Stimulated activated CD4-positive, alpha-beta T cell treated with anti-CD3 and anti-CD28 coated beads, Interleukin-12 subunit alpha, Interleukin-12 subunit beta, amount 100 ng/mL, for 4 hours (primary cell): Measurements from ENCODE around the gene FSTL5.

Experiments
- DNase-seq: peaks from one replicate; pipeline ENCODE4 v3.0.0-alpha.2; 2020

FSTL5 gene

GRCh38 chr4:161702287-161702686 lies 461.5 kb downstream of the FSTL5 start:
- DNase-seq, result no peak

DNA sequence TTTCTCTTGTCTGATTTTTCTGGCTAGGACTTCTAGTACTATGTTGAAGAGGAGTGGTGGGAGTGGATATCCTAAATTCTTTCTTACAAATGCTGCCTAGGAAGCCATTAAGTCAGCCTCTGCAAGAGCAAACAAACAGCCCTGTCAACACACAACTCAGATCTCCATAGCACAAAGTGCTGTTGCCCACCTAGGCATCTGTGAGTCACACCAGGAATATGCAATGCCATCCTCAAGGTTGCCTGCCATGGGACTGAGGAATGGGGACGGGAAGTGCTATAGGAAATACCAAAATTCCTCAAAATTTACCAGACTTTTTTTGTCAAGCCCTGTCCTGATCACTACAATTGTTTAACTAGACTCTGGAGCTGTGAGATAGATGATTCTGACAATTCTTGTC lies 466.9 kb downstream of the FSTL5 start:
- DNase-seq, result no peak

- DNase-seq, result no peak
Measured at GRCh38 chr4:161680146-161680545, 483.7 kb downstream of the FSTL5 start.

DNA sequence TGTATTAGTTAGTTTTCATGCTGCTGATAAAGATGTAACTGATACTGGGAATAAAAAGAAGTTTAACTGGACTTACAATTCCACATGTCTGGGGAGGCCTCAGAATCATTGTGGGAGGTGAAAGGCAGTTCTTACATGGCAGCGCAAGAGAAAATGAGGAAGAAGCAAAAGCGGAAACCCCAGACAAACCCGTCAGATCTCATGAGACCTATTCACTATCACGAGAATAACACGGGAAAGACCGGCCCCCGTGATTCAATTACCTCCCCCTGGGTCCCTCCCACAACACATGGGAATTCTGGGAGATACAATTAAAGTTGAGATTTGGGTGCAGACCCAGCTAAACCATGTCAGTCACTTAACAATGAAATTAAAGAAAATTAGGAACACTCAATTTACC lies 499.1 kb downstream of the FSTL5 start:
- no peak for DNase-seq

- DNase-seq, result no peak
Measured at GRCh38 chr4:161663844-161664243, 500.0 kb downstream of the FSTL5 start.

DNA sequence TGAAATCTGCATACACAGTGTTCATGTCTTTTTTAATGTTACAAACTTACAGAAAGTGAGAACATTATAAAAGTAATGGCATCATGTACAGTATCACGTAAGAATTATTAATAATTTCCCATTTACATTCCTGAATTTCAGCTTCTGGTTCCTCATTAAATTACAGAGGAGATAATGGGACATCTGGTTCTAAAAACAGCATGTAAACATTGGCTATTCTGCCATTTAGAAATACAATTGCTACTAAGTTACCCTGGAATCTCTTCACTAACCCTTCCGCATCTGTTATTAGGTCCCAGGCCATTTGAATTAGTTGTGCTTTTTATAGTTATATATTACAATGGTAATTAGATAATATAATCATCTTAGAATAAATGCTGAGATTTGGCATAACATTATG lies 505.1 kb downstream of the FSTL5 start:
- DNase-seq, result no peak

GRCh38 chr4:161657616-161658015 lies 506.2 kb downstream of the FSTL5 start:
- DNase-seq, result no peak

GRCh38 chr4:161656594-161656993 lies 507.2 kb downstream of the FSTL5 start:
- DNase-seq, result no peak

DNA sequence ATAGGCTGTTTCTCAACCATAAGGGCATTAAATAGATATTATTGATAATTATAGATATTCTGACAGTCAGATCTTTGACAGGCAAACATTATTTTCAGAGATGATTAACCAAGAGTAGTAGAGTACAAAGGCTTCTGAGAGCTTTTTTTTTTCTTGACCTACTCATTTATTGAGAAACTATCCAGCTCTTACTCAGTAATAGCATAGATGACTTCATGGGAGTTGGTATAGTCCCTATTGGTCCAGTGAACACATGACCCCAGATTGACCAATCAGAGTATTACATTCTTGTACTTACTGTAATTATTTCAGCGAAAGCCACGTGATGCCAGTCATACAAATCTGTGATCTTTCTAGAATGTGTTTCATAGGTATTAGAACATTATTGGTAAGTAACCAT lies 508.7 kb downstream of the FSTL5 start:
- no peak for DNase-seq

DNA sequence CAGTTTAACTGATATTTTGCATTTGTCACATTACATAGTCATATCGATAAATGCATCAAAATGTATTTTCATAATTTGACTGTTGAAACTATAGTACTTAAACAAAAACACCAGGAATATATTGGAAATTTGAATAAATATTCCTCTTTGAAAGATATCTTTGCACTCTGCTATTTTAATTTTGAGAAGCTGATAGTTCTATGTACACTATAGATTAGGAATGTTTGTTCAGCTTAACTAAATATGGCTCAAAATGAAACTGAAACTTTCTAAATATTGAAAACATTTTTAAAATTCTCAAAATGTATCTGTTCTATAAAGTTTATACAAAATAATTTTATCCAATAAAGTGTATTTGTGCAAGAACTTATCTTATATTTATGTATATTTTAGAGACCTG lies 510.1 kb downstream of the FSTL5 start:
- no peak for DNase-seq

- no peak for DNase-seq
Measured at GRCh38 chr4:161651586-161651985, 512.2 kb downstream of the FSTL5 start.

GRCh38 chr4:161650812-161651211 lies 513.0 kb downstream of the FSTL5 start:
- DNase-seq, result no peak

- DNase-seq, result no peak
Measured at GRCh38 chr4:161647757-161648156, 516.0 kb downstream of the FSTL5 start.

DNA sequence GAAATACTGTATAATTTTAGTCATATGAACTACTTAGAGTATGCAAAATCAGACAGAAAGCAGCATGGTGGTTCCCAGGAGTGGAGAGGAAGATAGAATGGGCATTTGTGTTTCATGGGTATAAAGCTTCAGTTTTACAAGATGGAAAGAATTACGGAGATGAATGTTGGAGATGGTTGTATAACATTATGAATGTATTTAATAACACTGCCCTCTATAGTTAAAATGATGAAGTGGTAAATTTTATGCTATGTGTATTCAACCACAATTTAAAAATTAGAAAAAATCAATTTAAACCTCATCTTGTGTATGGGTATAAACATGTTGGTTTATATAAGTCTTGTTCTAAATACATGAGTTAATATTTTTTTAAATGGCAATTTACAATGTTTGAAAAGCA lies 521.1 kb downstream of the FSTL5 start:
- DNase-seq, result no peak

DNA sequence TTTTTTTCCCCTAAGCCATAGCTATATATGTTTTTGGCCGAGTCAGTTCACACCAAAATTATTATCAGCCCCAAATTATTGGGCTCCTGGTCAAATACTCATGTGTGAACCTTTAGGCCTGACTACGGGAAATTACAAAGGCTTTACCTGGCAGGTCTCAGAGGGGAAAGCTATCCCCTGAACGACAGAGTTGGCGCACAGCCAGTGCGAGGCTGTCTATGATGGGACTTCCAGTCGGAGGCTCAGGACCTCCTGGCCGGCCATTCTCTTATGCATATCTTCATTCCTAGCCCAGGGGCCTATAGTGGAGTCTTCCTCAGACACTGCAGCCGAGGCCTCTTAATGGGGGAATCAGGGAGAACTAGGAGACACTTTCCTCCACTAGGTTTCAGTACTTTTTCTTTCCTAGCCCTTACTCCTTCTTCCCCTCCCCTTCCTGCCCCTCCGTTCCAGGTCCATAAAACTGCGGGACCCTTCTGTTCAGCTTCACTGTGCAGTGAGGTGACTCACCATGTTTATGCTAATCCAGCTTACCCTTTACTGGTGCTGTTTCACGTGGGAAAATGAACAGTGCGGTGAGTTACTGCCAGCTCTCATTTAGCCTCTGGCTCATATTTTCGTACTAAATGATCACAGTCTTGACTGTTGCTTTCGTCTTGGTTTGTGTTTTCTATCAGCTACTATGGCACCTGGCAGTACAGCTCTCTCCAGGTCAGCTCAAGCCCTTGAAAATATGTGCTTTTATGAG lies 533.9 kb downstream of the FSTL5 start:
- DNase-seq, result no peak

GRCh38 chr4:161604516-161605300 lies 559.1 kb downstream of the FSTL5 start:
- DNase-seq, result no peak

GRCh38 chr4:161601011-161601410 lies 562.8 kb downstream of the FSTL5 start:
- DNase-seq, result no peak

GRCh38 chr4:161595230-161595771 lies 568.5 kb downstream of the FSTL5 start:
- no peak for DNase-seq

- DNase-seq, result no peak
Measured at GRCh38 chr4:161585011-161585410, 578.8 kb downstream of the FSTL5 start.

GRCh38 chr4:161583549-161583948 lies 580.3 kb downstream of the FSTL5 start:
- DNase-seq, result no peak

GRCh38 chr4:161581262-161582230 lies 582.3 kb downstream of the FSTL5 start:
- DNase-seq, result no peak

- DNase-seq, result no peak
Measured at GRCh38 chr4:161577579-161578301, 586.1 kb downstream of the FSTL5 start.
